Activated CD8-positive, alpha-beta memory T cell treated with anti-CD3 and anti-CD28 coated beads, Interleukin-2, amount 10 ng/mL, durations not matched to agents 7 days and 5 days (primary cell): ENCODE data around the gene AZGP1. TPM values are rescaled to one million over a fixed set of nuclear protein-coding genes. Genes with fewer than 3 reads are reported as not detected.
"Not testable (repeated sequence)": the region's sequence is repeated elsewhere in the genome, so short reads cannot be mapped to it uniquely, and the experiment has no call there.

ENCODE experiments used
- ATAC-seq: fragments of 150-1000 bp; cut with Tn5 transposase; one replicate; pipeline ENCODE4 v1.10.0; 2021; ENCODE audit warnings: moderate library complexity
- CTCF ChIA-PET: fragments of 350-600 bp; sonication (Branson Sonifier 250); formaldehyde crosslinking; loops from one replicate; lab custom pipeline; 2021; ENCODE audit warnings: antibody characterized with exemption; lab: Charles Lee
- DNase-seq: peaks from one replicate; pipeline ENCODE4 v3.0.0-alpha.2; 2020
- H3K27ac Mint-ChIP-seq: one replicate; pipeline ENCODE4 v1.8.0; 2021; ENCODE audit warnings: mild to moderate bottlenecking, mixed read lengths
- H3K27me3 Mint-ChIP-seq: one replicate; pipeline ENCODE4 v1.8.0; 2021; ENCODE audit warnings: mixed read lengths
- H3K36me3 Mint-ChIP-seq: one replicate; pipeline ENCODE4 v1.8.0; 2021; ENCODE audit warnings: mild to moderate bottlenecking, mixed read lengths
- H3K4me1 Mint-ChIP-seq: one replicate; pipeline ENCODE4 v1.8.0; 2021; ENCODE audit warnings: mixed read lengths
- H3K4me3 Mint-ChIP-seq: one replicate; pipeline ENCODE4 v1.8.0; 2021; ENCODE audit warnings: mild to moderate bottlenecking, moderate library complexity, mixed read lengths
- H3K9me3 Mint-ChIP-seq: one replicate; pipeline ENCODE4 v1.8.0; 2022; ENCODE audit warnings: low read depth, mixed read lengths
- total RNA-seq, 2 experiments: library from RNA; stranded (reverse); gene quantifications; one replicate each; pipeline ENCODE4 v1.2.3, GENCODE V29; 2021

The AZGP1 gene
- total RNA-seq, 2 experiments from 2014 or later: not detected

DNA sequence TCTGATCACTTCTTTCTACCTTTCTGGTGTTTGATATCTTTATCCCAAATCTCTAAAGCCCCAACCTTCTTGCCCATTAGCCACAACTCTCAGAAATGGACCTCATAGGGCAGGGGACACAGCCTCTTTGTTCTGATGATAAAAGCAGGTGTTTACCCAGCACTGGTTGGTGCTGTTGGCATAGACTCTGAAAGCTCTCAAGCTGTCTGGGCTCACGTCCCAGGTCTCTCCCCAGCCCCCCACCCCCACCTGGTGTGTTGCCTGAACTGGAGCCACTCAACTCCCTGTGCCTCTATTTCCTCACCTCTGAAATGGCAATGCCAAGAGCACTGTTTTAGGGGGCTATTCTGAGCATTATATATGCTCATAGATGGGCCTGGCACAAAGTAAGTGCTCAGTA is 6.0 kb downstream of the AZGP1 start:
- CTCF ChIA-PET: not testable (repeated sequence)

DNA sequence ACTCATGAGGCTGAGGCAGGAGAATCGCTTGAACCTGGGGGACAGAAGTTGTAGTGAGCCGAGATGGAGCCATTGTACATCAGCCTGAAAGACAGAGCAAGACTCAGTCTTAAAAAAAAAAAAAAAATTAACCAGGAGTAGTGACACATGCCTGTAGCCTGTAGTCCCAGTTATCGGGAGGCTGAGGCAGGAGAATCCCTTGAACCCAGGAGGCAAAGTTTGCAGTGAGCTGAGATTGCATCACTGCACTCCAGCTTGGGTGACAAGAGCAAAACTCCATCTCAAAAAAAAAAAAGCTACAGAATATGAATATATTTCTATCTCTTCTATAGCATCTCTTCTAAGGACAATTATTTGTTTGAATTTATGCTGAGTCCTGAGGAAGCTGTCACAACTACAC is 6.5 kb downstream of the AZGP1 start:
- CTCF ChIA-PET: no interaction called here
- Mint-ChIP-seq H3K9me3 (no peaks in the 10 kb centered on the region), H3K27me3 (peaks cover 19% of the 10 kb centered on the region), H3K27ac (no peak overlapping the region), H3K36me3 (no peaks in the 10 kb centered on the region), H3K4me1 (no peaks in the 10 kb centered on the region), H3K4me3 (no peak overlapping the region)
- no peak for DNase-seq
- no peak for ATAC-seq

More for the DNA sequence above, 6.0 kb downstream of the AZGP1 start:
- not testable (repeated sequence) for ATAC-seq, H3K9me3 Mint-ChIP-seq, H3K4me1 Mint-ChIP-seq, DNase-seq, H3K27ac Mint-ChIP-seq, H3K36me3 Mint-ChIP-seq, H3K4me3 Mint-ChIP-seq
- peaks cover 21% of the 10 kb centered on the region for H3K27me3 Mint-ChIP-seq

DNA sequence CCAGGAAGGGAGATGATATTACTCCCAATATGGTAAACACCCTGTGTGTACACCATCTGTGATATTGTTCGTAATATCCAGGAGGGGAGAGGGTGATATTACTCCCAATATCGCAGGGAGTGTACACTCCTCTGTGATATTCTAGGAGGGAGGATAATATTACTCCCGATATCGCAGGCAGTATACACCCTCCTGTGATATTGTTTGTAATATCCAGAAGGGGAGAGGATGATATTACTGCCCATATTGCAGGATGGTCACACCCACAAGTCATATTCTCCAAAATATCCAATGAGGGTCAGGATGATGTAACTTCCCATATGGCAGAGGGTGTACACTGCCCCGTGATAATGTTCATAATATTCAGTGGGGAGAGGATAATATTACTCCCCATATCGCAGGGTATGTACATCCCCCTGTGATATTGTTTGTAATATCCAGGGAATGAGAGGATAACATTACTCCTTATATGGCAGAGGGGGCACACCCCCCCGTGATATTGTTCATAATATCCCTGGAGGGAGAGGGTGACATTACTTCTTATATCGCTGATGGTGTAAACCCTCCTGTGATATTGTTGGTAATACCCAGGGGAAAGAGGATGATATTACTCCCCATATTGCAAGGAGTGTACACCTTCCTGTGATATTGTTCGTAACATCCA is 17.1 kb downstream of the AZGP1 start:
- no peaks in the 10 kb centered on the region for H3K36me3 Mint-ChIP-seq
- DNase-seq (no peak), ATAC-seq (no peak)
- H3K27me3 Mint-ChIP-seq: peaks cover 33% of the 10 kb centered on the region
- CTCF ChIA-PET: no interaction called here
- H3K9me3 Mint-ChIP-seq: no peaks in the 10 kb centered on the region
- no peak overlapping the region for H3K27ac Mint-ChIP-seq
- H3K4me3 Mint-ChIP-seq: no peak overlapping the region
- peaks cover 6% of the 10 kb centered on the region for H3K4me1 Mint-ChIP-seq

DNA sequence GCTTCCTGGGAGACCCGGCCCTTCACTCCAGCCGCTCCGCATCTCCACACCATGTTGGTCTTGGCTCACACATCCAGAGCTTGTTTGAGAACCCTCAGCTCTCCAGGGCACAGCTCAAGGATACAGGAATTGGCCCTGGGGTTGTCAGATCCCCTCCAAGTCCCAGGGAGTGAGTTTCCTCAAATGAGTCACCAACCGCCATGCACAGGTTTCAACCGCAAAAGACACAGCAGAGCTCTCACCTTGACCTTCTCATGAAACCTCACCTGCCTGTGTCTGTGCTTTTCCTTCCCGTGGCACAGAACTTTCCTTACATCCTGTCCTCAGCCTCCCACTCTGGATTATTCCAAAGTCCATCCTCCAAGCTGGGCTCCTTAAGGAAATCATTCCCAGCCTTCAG is 20.6 kb downstream of the AZGP1 start:
- peaks cover 6% of the 10 kb centered on the region for H3K4me1 Mint-ChIP-seq
- peaks cover 4% of the 10 kb centered on the region for H3K9me3 Mint-ChIP-seq
- ATAC-seq (no peak), DNase-seq (no peak)
- no peak overlapping the region for H3K4me3 Mint-ChIP-seq
- CTCF ChIA-PET: interaction anchor here (1.2 to 2.0 kb wide), 3 partner anchors 25 to 41 kb away, joined by 3 to 9 read pairs (median 4); no protein-coding TSS in a partner anchor
- H3K36me3 Mint-ChIP-seq: no peaks in the 10 kb centered on the region
- H3K27ac Mint-ChIP-seq: no peak overlapping the region
- H3K27me3 Mint-ChIP-seq: peaks cover 21% of the 10 kb centered on the region

- H3K9me3 Mint-ChIP-seq, H3K36me3 Mint-ChIP-seq, ATAC-seq, H3K4me1 Mint-ChIP-seq, DNase-seq, H3K27ac Mint-ChIP-seq, H3K4me3 Mint-ChIP-seq: not testable (repeated sequence)
- peaks cover 22% of the 10 kb centered on the region for H3K27me3 Mint-ChIP-seq
- CTCF ChIA-PET: interaction anchor here (0.9 to 2.0 kb wide), 3 partner anchors 12 to 41 kb away, joined by 3 to 9 read pairs (median 3); no protein-coding TSS in a partner anchor
These were observed 21.2 kb downstream of the AZGP1 start for GRCh38 chr7:99954643-99955042.

DNA sequence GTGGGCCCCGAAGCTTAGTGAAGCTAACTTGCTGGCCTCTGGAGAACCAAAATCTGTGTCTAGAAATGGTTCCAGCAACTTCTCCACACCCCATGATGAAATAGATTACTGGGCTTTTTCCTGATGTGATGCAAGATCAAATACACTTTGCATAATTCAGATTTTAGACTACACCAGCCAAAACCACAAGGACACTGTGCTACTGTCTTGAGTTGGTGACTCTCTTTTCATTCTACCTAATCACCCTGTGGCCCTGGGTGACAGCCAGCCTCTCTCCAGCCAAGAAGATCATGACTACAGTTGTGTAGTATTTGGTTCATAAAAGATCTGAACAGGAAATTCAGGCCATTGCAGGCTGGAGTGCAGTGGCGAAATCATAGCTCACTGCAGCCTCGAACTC is 22.2 kb downstream of the AZGP1 start:
- H3K27ac Mint-ChIP-seq: no peak overlapping the region
- ATAC-seq (no peak), DNase-seq (no peak)
- H3K9me3 Mint-ChIP-seq: peaks cover 4% of the 10 kb centered on the region
- no peak overlapping the region for H3K4me3 Mint-ChIP-seq
- H3K4me1 Mint-ChIP-seq: peaks cover 6% of the 10 kb centered on the region
- peaks cover 18% of the 10 kb centered on the region for H3K27me3 Mint-ChIP-seq
- CTCF ChIA-PET: interaction anchor here (1.0 to 1.4 kb wide), 2 partner anchors 9 to 13 kb away, joined by 3 to 5 read pairs; no protein-coding TSS in a partner anchor
- no peaks in the 10 kb centered on the region for H3K36me3 Mint-ChIP-seq

- CTCF ChIA-PET: interaction anchor here (0.9 kb wide), 1 partner anchor 9 kb away, joined by 3 read pairs; no protein-coding TSS in a partner anchor
- not testable (repeated sequence) for ATAC-seq, H3K4me1 Mint-ChIP-seq, H3K4me3 Mint-ChIP-seq, H3K9me3 Mint-ChIP-seq, H3K27ac Mint-ChIP-seq, H3K36me3 Mint-ChIP-seq, DNase-seq
- H3K27me3 Mint-ChIP-seq: peaks cover 17% of the 10 kb centered on the region
These were observed 23.2 kb downstream of the AZGP1 start for GRCh38 chr7:99952649-99953048.

- H3K9me3 Mint-ChIP-seq, DNase-seq, H3K36me3 Mint-ChIP-seq, ATAC-seq, CTCF ChIA-PET, H3K4me1 Mint-ChIP-seq, H3K4me3 Mint-ChIP-seq, H3K27ac Mint-ChIP-seq: not testable (repeated sequence)
- peaks cover 11% of the 10 kb centered on the region for H3K27me3 Mint-ChIP-seq
These were observed 25.0 kb downstream of the AZGP1 start for GRCh38 chr7:99950819-99951218.

DNA sequence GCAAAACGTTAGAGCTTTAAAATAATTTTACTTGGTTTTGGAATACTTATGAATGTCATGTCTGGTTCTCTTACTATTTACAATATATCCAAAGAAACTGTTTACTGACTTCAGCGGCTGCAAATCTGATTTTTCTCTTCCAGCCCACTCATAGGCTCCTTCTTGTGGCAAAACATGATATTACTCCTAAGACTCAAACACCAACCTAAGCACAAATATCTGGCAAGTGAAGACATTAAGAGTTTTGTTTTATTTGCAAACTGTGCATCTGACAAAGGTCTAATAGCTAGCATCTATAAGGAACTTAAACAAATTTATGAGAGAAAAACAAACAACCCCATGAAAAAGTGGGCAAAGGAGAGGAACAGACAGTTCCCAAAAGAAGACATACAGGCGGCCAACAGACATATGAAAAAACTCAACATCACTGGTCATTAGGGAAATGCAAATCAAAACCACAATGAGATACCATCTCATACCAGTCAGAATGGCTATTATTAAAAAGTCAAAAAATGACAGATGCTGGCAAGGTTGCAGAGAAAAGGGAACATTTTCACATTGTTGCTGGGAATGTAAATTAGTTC is 26.1 kb downstream of the AZGP1 start:
- H3K27me3 Mint-ChIP-seq: peaks cover 7% of the 10 kb centered on the region
- H3K36me3 Mint-ChIP-seq: no peaks in the 10 kb centered on the region
- H3K4me3 Mint-ChIP-seq: no peak overlapping the region
- H3K27ac Mint-ChIP-seq: no peak overlapping the region
- CTCF ChIA-PET: no interaction called here
- DNase-seq: no peak
- H3K4me1 Mint-ChIP-seq: peaks cover 5% of the 10 kb centered on the region
- ATAC-seq: no peak
- H3K9me3 Mint-ChIP-seq: peaks cover 4% of the 10 kb centered on the region

DNA sequence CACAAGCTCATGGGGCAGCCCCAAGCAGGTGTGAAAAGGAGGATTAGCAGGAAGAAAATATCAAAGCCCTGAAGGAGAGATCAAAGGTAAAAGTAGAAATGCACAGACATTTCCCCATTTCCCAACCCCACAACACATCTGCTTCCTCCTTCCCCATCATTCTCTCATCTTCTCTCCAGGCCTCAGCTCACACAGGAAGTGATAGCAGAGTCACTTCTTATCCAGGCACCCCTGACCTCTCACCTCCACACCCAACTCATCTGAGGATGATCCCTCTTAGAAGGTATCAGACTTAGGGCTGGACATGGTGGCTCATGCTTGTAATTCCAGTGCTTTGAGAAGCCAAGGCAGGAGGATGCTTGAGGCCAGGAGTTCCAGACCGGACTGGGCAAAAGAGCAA is 28.2 kb downstream of the AZGP1 start:
- peaks cover 21% of the 10 kb centered on the region for H3K27me3 Mint-ChIP-seq
- peaks cover 4% of the 10 kb centered on the region for H3K9me3 Mint-ChIP-seq
- CTCF ChIA-PET: no interaction called here
- ATAC-seq: no peak
- no peak for DNase-seq
- no peaks in the 10 kb centered on the region for H3K36me3 Mint-ChIP-seq
- peaks cover 3% of the 10 kb centered on the region for H3K4me1 Mint-ChIP-seq
- no peak overlapping the region for H3K4me3 Mint-ChIP-seq
- H3K27ac Mint-ChIP-seq: no peak overlapping the region

DNA sequence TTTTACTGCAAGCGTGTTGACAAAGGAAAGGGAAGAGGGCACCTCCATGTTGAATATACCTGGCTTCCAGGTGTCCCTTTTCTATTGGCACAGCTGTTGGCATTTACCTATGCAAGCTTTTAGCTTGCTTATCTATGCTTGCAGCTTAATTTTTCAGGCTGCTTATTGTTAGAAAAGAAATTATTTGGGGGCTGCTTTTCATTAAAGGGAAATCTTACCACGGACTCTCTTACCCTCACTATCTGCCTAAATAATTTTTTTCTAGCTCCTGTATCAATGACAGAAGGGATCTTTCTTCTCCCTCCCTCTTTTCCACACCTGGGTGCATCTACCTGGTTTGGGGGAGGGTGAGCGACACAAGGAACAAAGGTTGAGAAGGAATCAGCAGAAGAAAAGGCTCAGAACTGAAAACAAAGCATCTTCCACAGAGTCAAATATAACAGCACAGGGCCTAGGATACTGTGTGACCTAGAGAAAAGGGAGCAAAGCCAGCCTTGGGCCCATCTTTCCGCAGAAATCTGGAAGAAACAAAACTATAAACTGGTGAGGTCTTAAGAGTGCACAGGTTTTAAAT is 31.2 kb downstream of the AZGP1 start:
- peaks cover 33% of the 10 kb centered on the region for H3K27me3 Mint-ChIP-seq
- no peak for ATAC-seq
- CTCF ChIA-PET: interaction anchor here (0.7 to 2.1 kb wide), 3 partner anchors 9 to 35 kb away, joined by 3 to 5 read pairs (median 4); no protein-coding TSS in a partner anchor

DNA sequence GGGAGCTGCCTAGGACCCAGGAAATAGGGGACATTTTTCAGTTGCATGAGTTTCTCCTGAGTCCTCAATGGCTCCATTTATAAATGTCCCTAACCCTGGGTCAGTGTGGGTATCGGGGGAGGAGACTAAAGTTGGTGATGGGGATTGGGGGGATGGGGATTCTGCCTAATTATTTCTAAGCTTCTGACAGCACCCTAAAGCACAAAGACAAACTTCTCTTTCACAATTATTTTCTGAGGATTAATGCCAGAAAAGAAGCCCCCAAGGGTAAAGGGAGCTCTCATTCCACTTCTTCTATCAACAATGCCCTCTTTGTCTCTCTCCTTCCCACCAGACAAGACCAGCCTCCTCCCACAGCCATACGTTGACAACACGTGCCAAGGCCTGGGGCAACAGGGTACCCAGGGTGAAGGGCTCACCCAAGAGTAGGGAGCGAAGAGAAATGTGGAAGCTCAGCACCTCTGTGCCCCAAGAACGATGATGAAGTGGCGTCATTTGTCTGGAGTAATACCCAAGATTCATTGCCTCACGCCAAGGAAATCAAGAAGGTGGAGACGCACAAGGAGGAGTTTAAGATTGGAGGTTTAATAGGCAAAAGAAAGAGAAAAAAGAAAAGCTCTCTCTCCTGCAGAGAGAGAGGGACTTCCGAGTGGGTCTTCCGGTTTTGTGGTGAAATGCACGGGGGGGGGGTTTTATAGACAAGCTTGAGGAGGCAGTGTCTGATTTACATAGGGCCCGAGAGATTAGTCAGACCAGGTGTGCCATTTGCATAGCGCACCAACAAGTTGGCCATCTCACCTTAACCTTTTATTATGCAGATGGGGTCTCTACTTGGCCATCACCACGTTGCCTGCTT is 32.0 kb downstream of the AZGP1 start:
- H3K27ac Mint-ChIP-seq: no peak overlapping the region
- peaks cover 3% of the 10 kb centered on the region for H3K4me1 Mint-ChIP-seq
- peaks cover 2% of the 10 kb centered on the region for H3K9me3 Mint-ChIP-seq
- H3K27me3 Mint-ChIP-seq: peaks cover 33% of the 10 kb centered on the region
- CTCF ChIA-PET: interaction anchor here (0.7 to 2.1 kb wide), 4 partner anchors 8 to 36 kb away, joined by 3 to 5 read pairs (median 4); no protein-coding TSS in a partner anchor
- DNase-seq (no peak), ATAC-seq (no peak)
- H3K36me3 Mint-ChIP-seq: no peaks in the 10 kb centered on the region
- H3K4me3 Mint-ChIP-seq: no peak overlapping the region

More for the DNA sequence above, 31.2 kb downstream of the AZGP1 start:
- Mint-ChIP-seq H3K4me1 (peaks cover 3% of the 10 kb centered on the region), H3K9me3 (no peaks in the 10 kb centered on the region), H3K4me3 (no peak overlapping the region), H3K36me3 (no peaks in the 10 kb centered on the region), H3K27ac (no peak overlapping the region)
- DNase-seq: no peak

DNA sequence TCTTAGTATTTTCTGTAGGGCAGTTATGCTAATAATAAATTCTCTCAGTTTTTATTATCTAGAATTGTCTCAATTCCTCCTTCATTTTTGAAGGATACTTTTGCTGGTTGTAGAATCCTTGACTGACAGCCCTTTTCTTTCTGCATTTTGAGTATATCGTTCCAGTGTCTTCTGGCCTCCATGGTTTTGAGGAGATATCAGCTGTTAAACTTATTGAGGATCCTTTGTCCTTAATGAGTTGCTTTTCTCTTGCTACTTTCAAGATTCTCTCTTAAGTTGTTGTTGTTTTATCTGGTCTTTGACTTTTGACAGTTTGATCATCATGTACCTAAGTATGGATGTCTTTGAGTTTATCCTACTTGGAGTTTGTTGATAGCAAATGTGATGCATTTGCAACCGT is 37.5 kb downstream of the AZGP1 start:
- peaks cover 9% of the 10 kb centered on the region for H3K4me1 Mint-ChIP-seq
- H3K36me3 Mint-ChIP-seq: no peaks in the 10 kb centered on the region
- H3K27me3 Mint-ChIP-seq: peaks cover 34% of the 10 kb centered on the region
- no peak overlapping the region for H3K27ac Mint-ChIP-seq
- H3K9me3 Mint-ChIP-seq: peaks cover 9% of the 10 kb centered on the region
- H3K4me3 Mint-ChIP-seq: no peak overlapping the region
- CTCF ChIA-PET: interaction anchor here (1.3 to 2.2 kb wide), 2 partner anchors 25 to 41 kb away, joined by 4 to 8 read pairs; no protein-coding TSS in a partner anchor
- DNase-seq: no peak
- ATAC-seq: no peak
